ENCODE data around the gene MPZL2. TPM values are rescaled to one million over a fixed set of nuclear protein-coding genes. Genes with fewer than 3 reads are reported as not detected.

MPZL2 gene
- total and polyA plus RNA-seq, 10 of the 15 experiments (the other 5 are each of a cell fraction or from before 2014, with no cell fraction given), result 0.81 to 4.8 (median 3.1) TPM

Small RNAs within 50 kb of the gene (small RNA-seq; reads per million reads assigned to genes)
- not detected for gene HSPE1P18

Other genes with a start within 250 kb of the MPZL2 start
Only the 7 nearest of the 12 such genes appear.
- 0.05 TPM in 1 of 2 replicates, not detected in the other for gene SCN2B, start 87.7 kb downstream of the MPZL2 start, total RNA-seq (2014; rRNA removed)
- not detected in 2 replicates for gene SCN2B, start 87.7 kb downstream of the MPZL2 start, total RNA-seq (2014; rRNA removed; fragmentation: Illumina TruSeq; extraction: Trizol)
- gene SCN2B, start 87.7 kb downstream of the MPZL2 start, total RNA-seq (2021), result not detected in 2 replicates
- gene SCN2B, start 87.7 kb downstream of the MPZL2 start, polyA plus RNA-seq (2011; rRNA removed), result 0.01 TPM in 1 of 2 replicates, not detected in the other
- not detected in 2 replicates for gene SCN2B, start 87.7 kb downstream of the MPZL2 start, polyA plus RNA-seq (2014; fragmentation: Illumina TruSeq; extraction: Trizol)
- not detected for gene SCN2B, start 87.7 kb downstream of the MPZL2 start, polyA plus RNA-seq (2014; fragmentation: Nextera tagmentation; extraction: Ambion mirVana)
- gene SCN2B, start 87.7 kb downstream of the MPZL2 start, polyA plus RNA-seq (2014; rRNA removed), result not detected in 2 replicates
- not detected for gene SCN2B, start 87.7 kb downstream of the MPZL2 start, polyA plus RNA-seq (2016; fragmentation: Nextera tagmentation; extraction: Ambion mirVana)
- 2.9 and 5.0 TPM in 2 replicates for gene JAML, start 39.3 kb downstream of the MPZL2 start, total RNA-seq (2014; rRNA removed)
- gene JAML, start 39.3 kb downstream of the MPZL2 start, total RNA-seq (2014; rRNA removed; fragmentation: Illumina TruSeq; extraction: Trizol), result 3.4 and 4.7 TPM in 2 replicates
- gene JAML, start 39.3 kb downstream of the MPZL2 start, total RNA-seq (2021), result 2.4 and 3.7 TPM in 2 replicates
- gene JAML, start 39.3 kb downstream of the MPZL2 start, polyA plus RNA-seq (2011; rRNA removed), result 0.50 and 0.60 TPM in 2 replicates
- 4.8 and 6.1 TPM in 2 replicates for gene JAML, start 39.3 kb downstream of the MPZL2 start, polyA plus RNA-seq (2014; fragmentation: Illumina TruSeq; extraction: Trizol)
- gene JAML, start 39.3 kb downstream of the MPZL2 start, polyA plus RNA-seq (2014; fragmentation: Nextera tagmentation; extraction: Ambion mirVana), result 1 to 10 TPM; 2.9 to 3.5 TPM
- gene JAML, start 39.3 kb downstream of the MPZL2 start, polyA plus RNA-seq (2014; rRNA removed), result 2.1 and 4.0 TPM in 2 replicates
- 1 to 10 TPM; 7.7 to 8.1 TPM for gene JAML, start 39.3 kb downstream of the MPZL2 start, polyA plus RNA-seq (2016; fragmentation: Nextera tagmentation; extraction: Ambion mirVana)
- 7.3 and 9.8 TPM in 2 replicates for gene MPZL3, start 11.9 kb downstream of the MPZL2 start, total RNA-seq (2014; rRNA removed)
- 6.6 TPM in 2 replicates for gene MPZL3, start 11.9 kb downstream of the MPZL2 start, total RNA-seq (2014; rRNA removed; fragmentation: Illumina TruSeq; extraction: Trizol)
- 5.6 and 6.4 TPM in 2 replicates for gene MPZL3, start 11.9 kb downstream of the MPZL2 start, total RNA-seq (2021)
- 5.5 and 8.5 TPM in 2 replicates for gene MPZL3, start 11.9 kb downstream of the MPZL2 start, polyA plus RNA-seq (2011; rRNA removed)
- gene MPZL3, start 11.9 kb downstream of the MPZL2 start, polyA plus RNA-seq (2014; fragmentation: Illumina TruSeq; extraction: Trizol), result 6.0 and 8.0 TPM in 2 replicates
- 1 to 10 TPM; 2.1 to 7.5 TPM for gene MPZL3, start 11.9 kb downstream of the MPZL2 start, polyA plus RNA-seq (2014; fragmentation: Nextera tagmentation; extraction: Ambion mirVana)
- gene MPZL3, start 11.9 kb downstream of the MPZL2 start, polyA plus RNA-seq (2014; rRNA removed), result 4.6 and 7.0 TPM in 2 replicates
- 1 to 10 TPM; 4.0 to 4.7 TPM for gene MPZL3, start 11.9 kb downstream of the MPZL2 start, polyA plus RNA-seq (2016; fragmentation: Nextera tagmentation; extraction: Ambion mirVana)
- gene CD3E, start 40.4 kb upstream of the MPZL2 start, total RNA-seq (2014; rRNA removed), result 3.4 and 4.0 TPM in 2 replicates
- gene CD3E, start 40.4 kb upstream of the MPZL2 start, total RNA-seq (2014; rRNA removed; fragmentation: Illumina TruSeq; extraction: Trizol), result 4.4 and 5.1 TPM in 2 replicates
- 11.6 and 13.4 TPM in 2 replicates for gene CD3E, start 40.4 kb upstream of the MPZL2 start, total RNA-seq (2021)
- 0.10 and 0.14 TPM in 2 replicates for gene CD3E, start 40.4 kb upstream of the MPZL2 start, polyA plus RNA-seq (2011; rRNA removed)
- 14.9 and 17.3 TPM in 2 replicates for gene CD3E, start 40.4 kb upstream of the MPZL2 start, polyA plus RNA-seq (2014; fragmentation: Illumina TruSeq; extraction: Trizol)
- 1 to 10 TPM; 1.7 to 2.4 TPM for gene CD3E, start 40.4 kb upstream of the MPZL2 start, polyA plus RNA-seq (2014; fragmentation: Nextera tagmentation; extraction: Ambion mirVana)
- 9.7 and 10.9 TPM in 2 replicates for gene CD3E, start 40.4 kb upstream of the MPZL2 start, polyA plus RNA-seq (2014; rRNA removed)
- gene CD3E, start 40.4 kb upstream of the MPZL2 start, polyA plus RNA-seq (2016; fragmentation: Nextera tagmentation; extraction: Ambion mirVana), result 1 to 10 TPM; 3.1 to 4.2 TPM
- gene CD3D, start 78.4 kb upstream of the MPZL2 start, total RNA-seq (2014; rRNA removed), result 0.44 TPM in 1 of 2 replicates, not detected in the other
- not detected in 2 replicates for gene CD3D, start 78.4 kb upstream of the MPZL2 start, total RNA-seq (2014; rRNA removed; fragmentation: Illumina TruSeq; extraction: Trizol)
- 0.32 and 0.69 TPM in 2 replicates for gene CD3D, start 78.4 kb upstream of the MPZL2 start, total RNA-seq (2021)
- not detected in 2 replicates for gene CD3D, start 78.4 kb upstream of the MPZL2 start, polyA plus RNA-seq (2011; rRNA removed)
- 0.13 TPM in 1 of 2 replicates, not detected in the other for gene CD3D, start 78.4 kb upstream of the MPZL2 start, polyA plus RNA-seq (2014; fragmentation: Illumina TruSeq; extraction: Trizol)
- under 1 TPM; 0.13 to 0.45 TPM for gene CD3D, start 78.4 kb upstream of the MPZL2 start, polyA plus RNA-seq (2014; fragmentation: Nextera tagmentation; extraction: Ambion mirVana)
- not detected in 2 replicates for gene CD3D, start 78.4 kb upstream of the MPZL2 start, polyA plus RNA-seq (2014; rRNA removed)
- gene CD3D, start 78.4 kb upstream of the MPZL2 start, polyA plus RNA-seq (2016; fragmentation: Nextera tagmentation; extraction: Ambion mirVana), result not detected
- gene CD3G, start 80.0 kb upstream of the MPZL2 start, total RNA-seq (2014; rRNA removed), result not detected in 2 replicates
- gene CD3G, start 80.0 kb upstream of the MPZL2 start, total RNA-seq (2014; rRNA removed; fragmentation: Illumina TruSeq; extraction: Trizol), result not detected in 2 replicates
- 0.13 and 0.21 TPM in 2 replicates for gene CD3G, start 80.0 kb upstream of the MPZL2 start, total RNA-seq (2021)
- gene CD3G, start 80.0 kb upstream of the MPZL2 start, polyA plus RNA-seq (2011; rRNA removed), result 0.04 TPM in 1 of 2 replicates, not detected in the other
- gene CD3G, start 80.0 kb upstream of the MPZL2 start, polyA plus RNA-seq (2014; fragmentation: Illumina TruSeq; extraction: Trizol), result 0.10 and 0.22 TPM in 2 replicates
- gene CD3G, start 80.0 kb upstream of the MPZL2 start, polyA plus RNA-seq (2014; fragmentation: Nextera tagmentation; extraction: Ambion mirVana), result under 1 TPM in 1 of 2 experiments, not detected in 1; 0.16 TPM
- not detected in 2 replicates for gene CD3G, start 80.0 kb upstream of the MPZL2 start, polyA plus RNA-seq (2014; rRNA removed)
- gene CD3G, start 80.0 kb upstream of the MPZL2 start, polyA plus RNA-seq (2016; fragmentation: Nextera tagmentation; extraction: Ambion mirVana), result not detected
- gene UBE4A, start 95.3 kb upstream of the MPZL2 start, total RNA-seq (2014; rRNA removed), result 39.6 and 44.5 TPM in 2 replicates
- 36.2 and 36.4 TPM in 2 replicates for gene UBE4A, start 95.3 kb upstream of the MPZL2 start, total RNA-seq (2014; rRNA removed; fragmentation: Illumina TruSeq; extraction: Trizol)
- gene UBE4A, start 95.3 kb upstream of the MPZL2 start, total RNA-seq (2021), result 30.1 and 31.1 TPM in 2 replicates
- gene UBE4A, start 95.3 kb upstream of the MPZL2 start, polyA plus RNA-seq (2011; rRNA removed), result 22.9 and 23.2 TPM in 2 replicates
- gene UBE4A, start 95.3 kb upstream of the MPZL2 start, polyA plus RNA-seq (2014; fragmentation: Illumina TruSeq; extraction: Trizol), result 29.5 and 35.5 TPM in 2 replicates
- gene UBE4A, start 95.3 kb upstream of the MPZL2 start, polyA plus RNA-seq (2014; fragmentation: Nextera tagmentation; extraction: Ambion mirVana), result 10 to 100 TPM in 1 of 2 experiments, 1 to 10 TPM in 1; 6.2 to 13.9 TPM
- gene UBE4A, start 95.3 kb upstream of the MPZL2 start, polyA plus RNA-seq (2014; rRNA removed), result 15.9 and 17.1 TPM in 2 replicates
- gene UBE4A, start 95.3 kb upstream of the MPZL2 start, polyA plus RNA-seq (2016; fragmentation: Nextera tagmentation; extraction: Ambion mirVana), result 10 to 100 TPM; 36.8 to 37.5 TPM

All from GM12878 (cell line).